CD4-positive, alpha-beta memory T cell (primary cell): ENCODE measurements around the gene ARID5B. TPM values are rescaled to one million over a fixed set of nuclear protein-coding genes. Genes with fewer than 3 reads are reported as not detected.

Experiments used
- CTCF ChIA-PET: fragments of 350-600 bp; sonication (Branson Sonifier 250); formaldehyde crosslinking; loops from one replicate; lab custom pipeline; 2021; ENCODE audit warnings: inconsistent platforms; ENCODE audit not compliant: partially characterized antibody; lab: Charles Lee
- POLR2A ChIA-PET: fragments of 350-600 bp; sonication (Branson Sonifier 250); formaldehyde crosslinking; loops from one replicate; lab custom pipeline; 2021; ENCODE audit not compliant: partially characterized antibody; lab: Charles Lee
- DNase-seq, 5 donors: peaks; one replicate each; pipeline versions ENCODE4 v3.0.0 to v3.0.0-alpha.2; 2020 to 2022; ENCODE audit warnings: mixed read lengths in 1 of 5
- H3K27ac ChIP-seq: one replicate; pipeline ENCODE4 v1.7.0; 2013; ENCODE audit warnings: low read depth, low read length
- H3K27me3 ChIP-seq: 2 replicates; pipeline ENCODE4 v1.7.0; 2013; ENCODE audit warnings: mild to moderate bottlenecking, low read length, moderate library complexity; ENCODE audit not compliant: insufficient read depth
- H3K36me3 ChIP-seq: 2 replicates; pipeline ENCODE4 v1.7.0; 2013; ENCODE audit warnings: mild to moderate bottlenecking, low read length, moderate library complexity; ENCODE audit not compliant: insufficient read depth
- H3K4me1 ChIP-seq: 2 replicates; pipeline ENCODE4 v1.7.0; 2013; ENCODE audit warnings: mild to moderate bottlenecking, low read length, moderate library complexity; ENCODE audit not compliant: insufficient read depth
- H3K4me3 ChIP-seq, 2 donors: one replicate each; pipeline ENCODE4 v1.7.0; 2013; ENCODE audit warnings: low read length in 2 of 2, mild to moderate bottlenecking in 1 of 2
- H3K9me3 ChIP-seq, 2 donors: one replicate each; pipeline ENCODE4 v1.7.0; 2013; ENCODE audit warnings: low read length in 2 of 2, control low read depth in 1 of 2; ENCODE audit not compliant: control insufficient read depth in 1 of 2
- H3K27ac Mint-ChIP-seq, 7 donors: one replicate each; pipeline ENCODE4 v1.8.0; 2020 to 2021; ENCODE audit warnings: mixed read lengths in 7 of 7, mild to moderate bottlenecking in 6 of 7, inconsistent platforms in 3 of 7, moderate library complexity in 3 of 7
- H3K27me3 Mint-ChIP-seq, 2 donors: one replicate each; pipeline ENCODE4 v1.8.0; 2020 to 2021; ENCODE audit warnings: mixed read lengths in 2 of 2
- H3K36me3 Mint-ChIP-seq, 2 donors: one replicate each; pipeline ENCODE4 v1.8.0; 2020 to 2021; ENCODE audit warnings: mixed read lengths in 2 of 2, inconsistent platforms in 1 of 2, mild to moderate bottlenecking in 1 of 2
- H3K4me1 Mint-ChIP-seq, 4 donors: one replicate each; pipeline ENCODE4 v1.8.0; 2020 to 2021; ENCODE audit warnings: mixed read lengths in 4 of 4, mild to moderate bottlenecking in 1 of 4
- H3K4me3 Mint-ChIP-seq, 8 donors: one replicate each; pipeline ENCODE4 v1.8.0; 2020 to 2021; ENCODE audit warnings: mixed read lengths in 8 of 8, mild to moderate bottlenecking in 7 of 8, moderate library complexity in 6 of 8, inconsistent platforms in 3 of 8
- H3K9me3 Mint-ChIP-seq, 8 donors: one replicate each; pipeline ENCODE4 v1.8.0; 2020 to 2021; ENCODE audit warnings: mixed read lengths in 8 of 8, mild to moderate bottlenecking in 5 of 8, inconsistent platforms in 3 of 8, moderate library complexity in 1 of 8
- intact Hi-C: fragments of 100-400 bp; cut with micrococcal nuclease; formaldehyde crosslinking; loops from one replicate; pipeline ENCODE4 v1.15.1; 2023
- polyA plus RNA-seq, 2 donors: library from polyadenylated mRNA; unstranded; fragments of 300-500 nt; fragmentation: Illumina TruSeq; gene quantifications; one replicate each; pipeline ENCODE4 v1.2.3, GENCODE V29; 2021
- total RNA-seq, 2 experiments: library from RNA; stranded (reverse); gene quantifications; one replicate each; pipeline ENCODE4 v1.2.3, GENCODE V29; 2021

Gene ARID5B
- total RNA-seq = 10 to 100 TPM; 41.9 TPM
- 10 to 100 TPM; 30.9 to 49.6 TPM for polyA plus RNA-seq

- peak; percentile 60 to 76 (median 66) for DNase-seq
- Histone ChIP-seq H3K27ac (peak within 1 kb of the TSS; percentile 80), H3K27me3 (no peaks in the 10 kb centered on the region), H3K4me3 (peak within 1 kb of the TSS; percentile 63 to 88), H3K4me1 (peaks cover 53% of the 10 kb centered on the region), H3K36me3 (no peaks in the 10 kb centered on the region), H3K9me3 (no peaks in the 10 kb centered on the region)
- Mint-ChIP-seq H3K4me3 (peak within 1 kb of the TSS; percentile 86 to 96 (median 93)), H3K27me3 (no peaks in the 10 kb centered on the region), H3K9me3 (peaks cover 0 to 5% (median 0%) of the 10 kb centered on the region in 8 donors), H3K36me3 (peaks cover 0 to 34% of the 10 kb centered on the region in 2 donors), H3K27ac (peak within 1 kb of the TSS; percentile 84 to 99 (median 95)), H3K4me1 (peaks cover 32 to 68% (median 48%) of the 10 kb centered on the region in 4 donors)
- ChIA-PET CTCF (interaction anchor here (0.7 to 12.7 kb wide), 18 partner anchors 9 to 347 kb away, joined by 3 to 228 read pairs (median 7); no protein-coding TSS in a partner anchor), POLR2A (interaction anchor here (0.7 to 8.4 kb wide), 33 partner anchors 11 to 1232 kb away, joined by 3 to 251 read pairs (median 7); partner anchors contain the start of genes ADO and NRBF2)
- intact Hi-C loops = loop anchor here (1.0 to 5.0 kb wide), 4 partner anchors 149 to 1231 kb away; partner anchors contain the start of genes EGR2 and NRBF2
Measured at GRCh38 chr10:61900829-61901792, at the start of gene ARID5B. Gene ARID5B (plus strand): TSS chr10:61901699. CDS start chr10:61901710, 11 bp downstream.

- Histone ChIP-seq H3K27ac (no peak overlapping the region), H3K36me3 (no peaks in the 10 kb centered on the region), H3K9me3 (no peaks in the 10 kb centered on the region), H3K4me1 (no peaks in the 10 kb centered on the region), H3K27me3 (no peaks in the 10 kb centered on the region), H3K4me3 (no peak overlapping the region)
- peaks cover 0 to 3% of the 10 kb centered on the region in 2 donors for H3K36me3 Mint-ChIP-seq
- intact Hi-C loops = no loop called here
- peaks cover 0 to 2% (median 1%) of the 10 kb centered on the region in 4 donors for H3K4me1 Mint-ChIP-seq
- H3K9me3 Mint-ChIP-seq = no peaks in the 10 kb centered on the region
- POLR2A ChIA-PET = no interaction called here
- no peak overlapping the region for H3K27ac Mint-ChIP-seq
- no peak overlapping the region for H3K4me3 Mint-ChIP-seq
- DNase-seq = no peak
- H3K27me3 Mint-ChIP-seq = peaks cover 0 to 2% of the 10 kb centered on the region in 2 donors
- CTCF ChIA-PET = no interaction called here
Measured at GRCh38 chr10:61852261-61852660, 49.2 kb upstream of the ARID5B start.

- no peak overlapping the region for H3K4me3 ChIP-seq
- ChIA-PET CTCF (interaction anchor here (0.8 kb wide), 1 partner anchor 1037 kb away, joined by 3 read pairs; no protein-coding TSS in a partner anchor), POLR2A (no interaction called here)
- H3K27me3 Mint-ChIP-seq = peaks cover 0 to 2% of the 10 kb centered on the region in 2 donors
- H3K4me1 ChIP-seq = no peaks in the 10 kb centered on the region
- no peak overlapping the region for H3K4me3 Mint-ChIP-seq
- no peak overlapping the region for H3K27ac ChIP-seq
- peaks cover 0 to 3% of the 10 kb centered on the region in 2 donors for H3K36me3 Mint-ChIP-seq
- peaks cover 0 to 1% (median under 1%) of the 10 kb centered on the region in 4 donors for H3K4me1 Mint-ChIP-seq
- no peaks in the 10 kb centered on the region for H3K9me3 ChIP-seq
- no peak for DNase-seq
- no peaks in the 10 kb centered on the region for H3K9me3 Mint-ChIP-seq
- H3K36me3 ChIP-seq = no peaks in the 10 kb centered on the region
- H3K27ac Mint-ChIP-seq = no peak overlapping the region
- H3K27me3 ChIP-seq = no peaks in the 10 kb centered on the region
- intact Hi-C loops = no loop called here
Measured at GRCh38 chr10:61855771-61856170, 45.7 kb upstream of the ARID5B start.

GRCh38 chr10:61857746-61858145 is 43.8 kb upstream of the ARID5B start:
- POLR2A ChIA-PET = no interaction called here
- Mint-ChIP-seq H3K27me3 (peaks cover 0 to 2% of the 10 kb centered on the region in 2 donors), H3K4me1 (no peaks in the 10 kb centered on the region), H3K4me3 (no peak overlapping the region), H3K36me3 (peaks cover 0 to 3% of the 10 kb centered on the region in 2 donors), H3K27ac (no peak overlapping the region), H3K9me3 (no peaks in the 10 kb centered on the region)
- Histone ChIP-seq H3K4me1 (no peaks in the 10 kb centered on the region), H3K9me3 (no peaks in the 10 kb centered on the region), H3K27ac (no peak overlapping the region), H3K4me3 (no peak overlapping the region), H3K27me3 (no peaks in the 10 kb centered on the region), H3K36me3 (no peaks in the 10 kb centered on the region)
- DNase-seq = no peak
- CTCF ChIA-PET = interaction anchor here (1.1 to 2.1 kb wide), 2 partner anchors 22 to 107 kb away, joined by 3 to 5 read pairs; no protein-coding TSS in a partner anchor
- intact Hi-C loops = no loop called here

GRCh38 chr10:61859786-61860185 is 41.7 kb upstream of the ARID5B start:
- no peaks in the 10 kb centered on the region for H3K4me1 ChIP-seq
- no peaks in the 10 kb centered on the region for H3K27me3 ChIP-seq
- H3K36me3 ChIP-seq = no peaks in the 10 kb centered on the region
- no peak overlapping the region for H3K27ac ChIP-seq
- ChIA-PET POLR2A (no interaction called here), CTCF (no interaction called here)
- DNase-seq = no peak
- H3K9me3 ChIP-seq = no peaks in the 10 kb centered on the region
- no peak overlapping the region for H3K4me3 Mint-ChIP-seq
- peaks cover 0 to 3% of the 10 kb centered on the region in 2 donors for H3K36me3 Mint-ChIP-seq
- intact Hi-C loops = no loop called here
- no peaks in the 10 kb centered on the region for H3K4me1 Mint-ChIP-seq
- no peaks in the 10 kb centered on the region for H3K9me3 Mint-ChIP-seq
- no peak overlapping the region for H3K4me3 ChIP-seq
- H3K27ac Mint-ChIP-seq = peak overlapping the region in 1 of 7 donors; percentile 65
- H3K27me3 Mint-ChIP-seq = peaks cover 0 to 2% of the 10 kb centered on the region in 2 donors

GRCh38 chr10:61860964-61861758 is 40.3 kb upstream of the ARID5B start:
- H3K27ac Mint-ChIP-seq = no peak overlapping the region
- no peaks in the 10 kb centered on the region for H3K4me1 ChIP-seq
- no peak overlapping the region for H3K27ac ChIP-seq
- intact Hi-C loops = no loop called here
- ChIA-PET POLR2A (no interaction called here), CTCF (interaction anchor here (2.8 kb wide), 1 partner anchor 110 kb away, joined by 10 read pairs; no protein-coding TSS in a partner anchor)
- H3K27me3 Mint-ChIP-seq = no peaks in the 10 kb centered on the region
- no peak overlapping the region for H3K4me3 ChIP-seq
- H3K36me3 Mint-ChIP-seq = no peaks in the 10 kb centered on the region
- H3K36me3 ChIP-seq = no peaks in the 10 kb centered on the region
- no peaks in the 10 kb centered on the region for H3K9me3 Mint-ChIP-seq
- H3K4me3 Mint-ChIP-seq = no peak overlapping the region
- no peak for DNase-seq
- no peaks in the 10 kb centered on the region for H3K27me3 ChIP-seq
- no peaks in the 10 kb centered on the region for H3K4me1 Mint-ChIP-seq
- no peaks in the 10 kb centered on the region for H3K9me3 ChIP-seq
